ENCODE data around the gene MEGF11.
"Not testable (repeated sequence)": the region's sequence is repeated elsewhere in the genome, so short reads cannot be mapped to it uniquely, and the experiment has no call there.

MEGF11 gene

GRCh38 chr15:66276546-66276945 is 23.0 kb upstream of the MEGF11 start:
- DNase-seq: no peak

- no peak for DNase-seq
These were observed 21.8 kb upstream of the MEGF11 start for GRCh38 chr15:66275352-66275751.

GRCh38 chr15:66270932-66271331 is 17.4 kb upstream of the MEGF11 start:
- no peak for DNase-seq

GRCh38 chr15:66269326-66270090 is 16.0 kb upstream of the MEGF11 start:
- peak in 9 of 56 donors; percentile 3 to 57 (median 9) for DNase-seq

- no peak for DNase-seq
These were observed 11.4 kb upstream of the MEGF11 start for GRCh38 chr15:66264859-66265513.

- not testable (repeated sequence) for DNase-seq
These were observed 9.3 kb upstream of the MEGF11 start for GRCh38 chr15:66262837-66263236.

- DNase-seq: no peak
These were observed 7.5 kb upstream of the MEGF11 start for GRCh38 chr15:66261056-66261455.

GRCh38 chr15:66256692-66257091 is 3.1 kb upstream of the MEGF11 start:
- no peak for DNase-seq

- DNase-seq: no peak
These were observed 1.6 kb upstream of the MEGF11 start for GRCh38 chr15:66254951-66255676.

- no peak for DNase-seq
These were observed 770 bp upstream of the MEGF11 start for GRCh38 chr15:66254089-66254950.

- DNase-seq: peak in 1 of 56 donors; percentile 29
These were observed 699 bp downstream of the MEGF11 start for GRCh38 chr15:66252685-66253417.

GRCh38 chr15:66251790-66252684 is 1.5 kb downstream of the MEGF11 start:
- DNase-seq: peak in 31 of 56 donors; percentile 5 to 64 (median 17)

GRCh38 chr15:66251065-66251789 is 2.3 kb downstream of the MEGF11 start:
- no peak for DNase-seq

GRCh38 chr15:66249605-66250174 is 3.9 kb downstream of the MEGF11 start:
- no peak for DNase-seq

- no peak for DNase-seq
These were observed 6.6 kb downstream of the MEGF11 start for GRCh38 chr15:66246937-66247336.

GRCh38 chr15:66245832-66246231 is 7.7 kb downstream of the MEGF11 start:
- not testable (repeated sequence) for DNase-seq

GRCh38 chr15:66241908-66242285 is 11.7 kb downstream of the MEGF11 start:
- no peak for DNase-seq

Data from nucleus accumbens (tissue), 56 donors.